Activated CD4-positive, CD25-positive, alpha-beta regulatory T cell treated with anti-CD3 and anti-CD28 coated beads, Interleukin-2, amount 50 U/mL, for 72 hours (primary cell): ENCODE results near the gene SMURF2.
"Not testable (repeated sequence)": the region's sequence is repeated elsewhere in the genome, so short reads cannot be mapped to it uniquely, and the experiment has no call there.

Experiments used
- DNase-seq: peaks from one replicate; pipeline ENCODE4 v3.0.0; 2021

SMURF2 gene

DNA sequence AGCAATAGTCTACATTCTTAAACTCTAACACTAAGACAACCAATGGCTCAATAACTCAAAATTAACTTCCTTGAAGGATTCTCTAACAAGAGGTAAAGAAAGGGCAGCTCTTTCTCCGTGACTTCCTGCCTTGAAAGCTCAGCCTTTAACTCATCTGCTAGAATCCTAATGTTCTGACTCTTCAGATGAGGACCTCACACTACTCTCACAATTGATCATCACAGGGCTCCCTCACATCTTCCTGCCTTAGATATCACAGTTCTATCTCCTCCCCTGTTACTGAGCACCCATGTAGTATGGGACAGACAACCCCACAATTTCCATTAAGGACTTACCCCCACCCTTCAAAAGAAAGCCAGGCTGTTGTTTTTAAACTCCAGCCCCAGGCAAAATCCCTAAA is 33.5 kb downstream of the SMURF2 start:
- no peak for DNase-seq

DNA sequence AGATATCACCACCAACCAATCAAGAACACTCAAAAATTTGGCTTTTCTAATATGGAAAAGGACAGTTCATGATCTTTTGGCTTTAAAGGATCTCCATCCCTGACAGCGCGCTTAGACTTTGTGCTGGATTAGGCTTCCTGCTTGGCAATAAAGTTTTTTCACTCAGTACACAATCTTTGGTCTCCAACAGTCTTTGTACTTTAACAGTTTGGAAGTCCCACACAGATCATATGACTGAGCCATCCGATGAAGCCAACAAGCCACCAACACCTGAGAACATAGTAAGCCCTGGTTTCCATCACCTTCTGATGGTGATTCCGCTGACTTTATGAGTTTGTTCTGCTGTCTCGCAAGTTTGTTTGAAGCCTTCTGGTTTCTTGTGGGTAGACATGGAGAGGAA is 34.3 kb downstream of the SMURF2 start:
- no peak for DNase-seq

DNA sequence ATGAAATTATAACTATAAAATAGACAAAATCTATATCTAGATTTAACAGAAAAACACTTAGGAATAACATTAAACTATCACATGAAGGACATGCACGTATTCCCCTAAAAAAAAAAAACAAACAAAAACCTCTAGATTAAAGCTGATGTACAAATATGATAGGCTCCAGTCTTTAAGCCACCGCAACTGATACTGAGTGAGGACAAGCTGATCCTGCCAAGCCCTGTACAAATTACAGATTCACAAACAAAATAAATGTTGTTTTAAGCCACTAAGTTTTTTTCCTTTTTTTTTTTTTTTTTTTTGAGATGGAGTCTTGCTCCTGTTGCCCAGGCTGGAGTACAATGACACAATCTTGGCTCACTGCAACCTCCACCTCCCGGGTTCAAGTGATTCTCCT is 35.3 kb downstream of the SMURF2 start:
- no peak for DNase-seq

DNA sequence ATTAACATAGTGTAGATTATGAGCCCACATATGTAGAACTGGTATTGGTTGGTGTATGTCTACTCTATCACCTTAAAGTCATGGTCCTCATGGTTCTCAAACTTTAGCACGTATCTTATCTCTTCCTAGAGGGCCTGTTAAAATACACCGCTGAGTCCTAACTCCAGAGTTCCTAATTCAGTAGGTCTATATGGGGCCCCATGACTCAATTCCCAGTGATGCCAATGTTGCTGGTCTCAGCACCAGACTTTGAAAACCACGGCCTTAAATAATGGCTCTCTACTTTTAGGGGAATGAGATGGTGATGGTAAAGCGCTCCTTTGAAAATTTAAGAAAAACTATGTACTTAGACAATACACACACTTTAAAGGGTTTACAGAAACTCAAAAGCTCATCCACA is 36.6 kb downstream of the SMURF2 start:
- no peak for DNase-seq

DNA sequence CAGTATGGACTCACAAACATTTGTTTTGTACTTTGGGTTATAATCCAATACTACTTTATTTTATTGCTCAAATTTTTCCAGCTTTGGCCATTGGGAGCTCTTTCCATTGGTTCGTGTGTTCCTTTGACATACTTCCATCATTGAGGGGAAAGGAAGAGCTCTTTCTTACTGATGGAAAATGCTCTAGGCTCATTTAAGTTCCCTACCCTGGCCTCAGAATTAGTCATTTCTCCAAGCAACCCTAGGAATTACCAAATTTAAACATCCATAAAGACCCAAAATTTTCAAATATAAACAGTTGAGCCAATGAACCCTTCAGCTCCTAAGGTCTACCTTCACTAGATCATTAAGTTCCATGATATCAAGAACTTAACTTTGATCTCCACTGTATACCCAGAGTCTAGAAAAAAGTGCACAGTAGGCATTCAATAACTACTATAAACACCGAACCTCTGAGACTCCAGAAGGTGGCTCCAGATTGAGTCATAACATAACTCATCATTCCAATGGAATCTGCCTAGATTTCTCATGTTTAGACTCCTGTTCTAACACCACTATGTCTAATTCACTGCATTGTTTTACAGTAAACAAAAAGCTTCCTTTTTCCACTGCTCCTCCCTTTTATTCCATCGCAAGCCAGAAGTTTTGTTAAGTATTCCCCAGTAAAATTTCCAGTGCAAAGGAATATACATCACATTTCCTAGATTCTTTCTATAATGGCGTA is 39.0 kb downstream of the SMURF2 start:
- DNase-seq: no peak

DNA sequence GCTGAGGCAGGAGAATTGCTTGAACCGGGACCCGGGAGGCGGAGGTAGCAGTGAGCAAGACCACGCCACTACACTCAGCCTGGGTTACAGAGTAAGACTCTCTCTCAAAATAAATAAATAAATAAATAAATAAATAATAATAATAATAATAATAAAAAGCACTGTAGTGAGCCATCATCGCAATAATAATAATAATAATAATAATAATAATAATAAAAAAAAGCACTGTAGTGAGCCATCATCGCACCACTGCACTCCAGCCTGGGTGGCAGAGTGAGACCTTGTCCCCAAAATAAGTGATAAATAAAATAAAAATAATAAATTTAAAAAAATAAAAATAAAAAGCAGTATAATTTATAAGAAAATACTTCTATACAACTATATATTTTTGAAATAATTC is 40.3 kb downstream of the SMURF2 start:
- no peak for DNase-seq

DNA sequence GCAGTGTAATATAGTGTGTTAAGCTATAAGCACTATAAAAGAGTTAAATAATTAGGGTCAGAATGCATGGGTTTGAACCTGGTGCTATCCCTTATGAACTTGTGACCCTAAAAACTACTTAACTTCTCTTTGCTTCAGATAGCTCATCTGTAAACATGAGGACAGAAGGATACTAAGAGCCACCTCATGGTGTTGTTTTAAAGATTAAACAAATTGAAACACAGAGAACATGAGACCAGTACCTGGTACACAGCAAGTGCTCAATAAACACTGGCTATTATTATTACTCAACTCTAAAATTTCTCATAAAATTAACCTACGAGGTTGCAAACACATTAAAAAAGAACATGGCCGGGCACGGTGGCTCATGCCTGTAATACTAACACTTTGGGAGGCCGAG is 43.3 kb downstream of the SMURF2 start:
- DNase-seq: no peak

DNA sequence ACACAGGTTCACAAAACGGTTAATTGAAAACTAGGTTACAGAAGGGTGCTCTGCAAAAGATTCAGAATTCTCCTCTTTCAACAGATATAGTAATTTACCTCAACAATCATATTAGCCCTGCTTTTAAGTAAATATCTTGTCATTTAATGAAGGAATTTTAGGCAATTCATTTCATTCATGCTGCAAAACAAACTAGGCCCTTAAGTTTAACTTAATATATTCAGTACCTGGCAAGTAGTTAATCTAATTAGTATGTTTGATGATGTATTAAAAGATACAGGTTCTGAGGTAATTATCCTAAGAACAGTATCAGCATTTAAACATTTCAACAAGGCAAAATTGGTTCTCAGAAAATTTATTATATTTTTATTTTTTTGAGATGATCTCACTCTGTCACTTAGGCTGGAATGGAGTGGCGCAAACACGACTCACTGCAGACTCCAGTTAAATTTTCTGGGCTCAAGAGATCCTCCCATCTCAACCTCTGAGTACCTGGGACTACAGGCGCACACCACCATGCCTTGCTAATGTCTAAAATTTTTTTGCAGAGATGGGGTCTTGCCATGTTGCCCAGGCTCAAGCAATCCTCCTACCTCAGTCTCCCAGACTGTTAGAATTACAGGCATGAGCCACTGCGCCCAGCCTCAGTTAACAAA is 44.9 kb downstream of the SMURF2 start:
- no peak for DNase-seq

DNA sequence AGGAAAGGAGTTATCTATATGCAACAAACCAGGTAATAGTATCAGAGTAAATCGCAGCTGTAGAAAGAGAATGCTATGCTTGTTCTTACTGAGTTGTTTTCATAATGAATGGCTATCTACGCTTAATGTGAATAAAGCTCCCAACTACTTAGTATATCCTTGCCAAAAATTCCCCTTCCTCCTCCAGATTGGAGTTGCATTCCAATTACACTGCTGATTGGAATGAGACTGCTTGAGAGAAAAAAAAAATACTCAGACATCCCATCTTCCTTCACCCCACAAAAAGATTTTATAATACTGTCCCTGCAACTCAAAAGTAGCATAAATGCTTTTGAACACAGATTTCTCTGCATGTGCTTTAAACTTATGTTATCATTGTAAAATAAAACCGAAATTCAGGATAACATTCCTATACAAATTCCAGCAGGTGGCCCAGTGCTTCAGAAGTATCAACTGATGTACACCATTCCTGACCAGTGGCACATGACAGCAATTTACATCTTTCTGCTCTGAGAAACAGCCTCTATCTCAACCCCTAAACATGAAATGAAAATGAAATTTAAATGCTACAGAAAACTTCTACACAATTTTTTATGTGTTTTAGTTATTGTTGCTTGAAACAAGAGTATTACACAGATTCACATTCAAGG is 47.0 kb downstream of the SMURF2 start:
- DNase-seq: no peak

DNA sequence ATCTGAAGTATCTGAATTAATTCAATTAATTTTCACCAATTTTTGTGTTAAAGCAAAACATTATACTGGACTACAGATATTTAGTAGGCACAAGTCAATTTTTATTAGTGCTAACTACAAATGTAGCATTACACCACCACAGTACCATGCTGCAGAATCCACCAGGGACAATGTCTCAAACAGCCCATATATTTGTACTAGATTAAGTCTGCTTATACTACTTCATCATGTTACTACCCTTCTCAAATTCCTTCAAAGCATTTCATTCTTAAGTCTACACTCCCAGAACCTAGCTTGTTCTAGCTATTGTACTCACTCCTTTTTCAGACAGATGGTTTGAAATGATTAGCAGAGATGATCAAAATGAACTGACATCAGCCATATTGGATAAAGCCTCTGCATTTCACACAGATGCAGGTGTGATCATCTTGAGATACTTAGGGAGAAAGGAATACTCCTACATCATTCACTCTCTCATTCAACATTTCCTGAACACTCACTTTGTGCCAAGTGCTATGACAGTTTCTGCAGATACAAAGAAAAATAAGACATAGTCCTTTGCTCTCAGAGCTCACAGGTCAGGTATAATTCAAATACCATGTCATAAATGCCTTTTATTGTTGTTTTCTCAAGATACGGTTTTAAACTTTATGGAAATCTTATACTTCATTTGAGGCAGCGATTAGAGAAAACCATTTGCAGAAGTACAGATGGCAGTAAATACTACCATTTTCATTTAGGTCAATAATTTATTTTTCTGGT is 47.7 kb downstream of the SMURF2 start:
- DNase-seq: no peak

DNA sequence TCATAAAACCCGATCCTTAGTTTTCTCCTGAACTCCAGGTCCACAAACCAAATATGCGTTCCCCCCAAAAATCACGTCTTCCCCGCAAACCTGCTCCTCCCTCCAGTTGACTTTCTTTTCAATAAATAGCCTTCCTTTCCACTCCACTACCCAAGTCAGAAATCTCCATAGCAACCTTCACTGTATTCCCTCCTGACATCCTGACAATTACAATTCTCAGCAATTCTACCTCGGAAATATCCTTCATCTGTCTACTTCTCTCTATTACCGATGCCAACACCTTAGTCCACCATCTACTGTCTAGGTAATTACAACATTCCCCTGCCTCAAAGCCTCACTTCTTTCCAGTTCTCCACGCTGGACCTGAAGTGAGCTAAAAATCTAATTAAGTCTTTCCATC is 50.7 kb downstream of the SMURF2 start:
- DNase-seq: no peak

DNA sequence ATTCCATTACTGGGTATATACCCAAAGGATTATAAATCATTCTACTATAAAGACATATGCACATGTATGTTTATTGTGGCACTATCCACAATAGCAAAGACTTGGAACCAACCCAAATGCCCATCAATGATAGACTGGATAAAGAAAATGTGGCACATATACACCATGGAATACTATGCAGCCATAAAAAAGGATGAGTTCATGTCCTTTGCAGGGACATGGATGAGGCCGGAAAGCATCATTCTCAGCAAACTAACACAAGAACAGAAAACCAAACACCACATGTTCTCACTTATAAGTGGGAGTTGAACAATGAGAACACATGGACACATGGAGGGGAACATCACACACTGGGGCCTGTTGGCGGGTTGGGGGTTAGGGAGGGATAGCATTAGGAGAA is 51.9 kb downstream of the SMURF2 start:
- DNase-seq: not testable (repeated sequence)

DNA sequence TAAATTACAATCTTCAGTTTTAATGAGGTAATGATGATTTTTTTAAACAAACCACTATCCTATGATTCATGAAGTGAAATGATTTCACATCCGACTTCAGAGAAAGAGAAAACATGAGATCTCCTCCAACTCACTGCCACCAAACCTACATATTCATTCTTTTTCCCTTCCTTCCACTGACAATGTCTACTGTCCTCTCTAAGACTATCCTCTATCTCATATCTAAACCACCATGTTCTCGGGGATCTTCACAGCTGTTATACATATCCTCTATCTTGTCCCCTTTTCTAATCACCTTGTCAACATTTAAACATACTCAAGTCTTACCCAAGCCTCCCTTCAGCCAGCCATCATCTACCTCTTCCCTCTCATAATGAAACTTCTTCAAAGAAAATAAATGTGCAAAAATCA is 53.5 kb downstream of the SMURF2 start:
- DNase-seq: no peak

DNA sequence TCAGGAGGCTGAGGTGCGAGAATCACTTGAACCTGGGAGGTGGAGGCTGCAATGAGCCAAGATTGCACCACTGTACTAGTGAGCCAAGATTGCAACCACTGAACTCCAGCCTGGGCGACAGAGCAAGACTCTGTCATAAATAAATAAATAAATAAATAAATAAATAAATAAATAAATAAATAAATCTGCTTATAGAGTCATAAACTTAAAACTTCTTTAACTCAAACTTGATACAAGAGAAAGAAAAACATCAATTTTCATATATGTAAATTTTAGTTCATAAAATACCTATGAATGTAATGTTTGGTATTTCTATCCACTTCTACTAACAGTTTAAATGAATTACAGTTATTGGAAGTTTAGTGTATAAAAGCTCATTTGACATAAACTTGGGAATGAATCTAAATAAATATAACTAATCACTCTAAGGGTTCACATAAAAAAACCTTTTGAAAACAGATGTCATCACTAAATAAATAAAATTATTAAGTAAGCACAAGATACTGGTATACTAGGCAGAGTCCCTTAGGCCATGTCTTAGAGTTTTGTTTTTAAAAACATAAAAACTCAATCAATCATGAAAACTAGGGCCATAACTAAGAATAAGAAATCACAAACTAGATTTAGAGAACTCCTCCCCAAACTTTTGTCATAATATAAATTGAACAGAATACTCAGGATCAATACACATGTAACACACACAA is 54.1 kb downstream of the SMURF2 start:
- DNase-seq: no peak

DNA sequence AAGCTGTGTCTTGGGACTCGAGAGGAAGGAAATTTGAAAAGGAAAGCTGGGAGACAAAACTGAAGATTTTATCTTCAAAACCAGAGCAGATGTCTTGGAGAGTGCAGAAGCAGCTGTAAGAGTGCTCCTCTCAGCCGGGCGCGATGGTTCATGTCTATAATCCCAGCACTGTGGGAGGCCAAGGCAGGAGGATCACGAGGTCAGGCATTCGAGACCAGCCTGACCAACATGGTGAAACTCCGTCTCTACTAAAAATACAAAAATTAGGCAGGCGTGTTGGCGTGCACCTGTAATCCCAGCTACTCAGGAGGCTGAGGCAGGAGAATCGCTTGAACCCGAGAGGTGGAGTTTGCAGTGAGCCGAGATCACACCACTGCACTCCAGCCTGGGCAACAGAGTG is 57.6 kb downstream of the SMURF2 start:
- DNase-seq: not testable (repeated sequence)

DNA sequence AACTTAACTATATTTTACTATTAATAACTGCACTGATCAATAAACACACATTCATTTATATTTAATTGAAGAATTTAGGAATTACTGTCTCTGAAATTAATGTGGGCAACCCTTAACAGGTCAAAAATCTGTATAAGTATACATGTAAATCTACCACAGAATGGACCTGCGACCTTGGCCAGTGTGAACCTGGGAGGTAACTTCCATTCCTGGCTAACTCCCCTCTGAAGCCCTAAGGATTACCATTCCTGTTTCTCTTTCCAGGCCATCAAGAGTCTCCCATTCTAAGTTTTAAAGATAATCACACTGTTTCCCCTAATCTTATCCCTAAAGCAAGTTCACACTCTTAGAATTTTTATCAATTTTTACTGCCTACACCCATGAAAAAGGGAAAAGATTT is 58.1 kb downstream of the SMURF2 start:
- DNase-seq: no peak

DNA sequence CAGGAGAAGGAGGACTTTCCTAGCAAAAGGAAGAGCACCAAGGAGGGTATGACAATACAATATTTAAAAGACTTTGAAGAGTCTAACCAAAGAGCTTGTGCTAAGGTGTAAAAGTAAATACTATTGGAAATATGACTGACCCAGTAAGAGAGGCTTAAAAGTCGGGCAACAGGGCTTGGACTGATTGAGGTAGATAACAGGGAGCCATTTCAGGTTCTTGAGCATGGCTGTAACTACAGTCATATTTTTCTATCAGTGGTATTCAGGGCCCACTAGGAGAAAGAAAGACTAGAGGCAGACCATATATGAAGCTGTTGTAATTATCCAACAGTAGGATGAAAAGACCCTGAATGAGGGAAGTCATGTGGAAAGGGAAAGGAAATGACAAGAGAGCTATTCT is 62.3 kb downstream of the SMURF2 start:
- DNase-seq: no peak

DNA sequence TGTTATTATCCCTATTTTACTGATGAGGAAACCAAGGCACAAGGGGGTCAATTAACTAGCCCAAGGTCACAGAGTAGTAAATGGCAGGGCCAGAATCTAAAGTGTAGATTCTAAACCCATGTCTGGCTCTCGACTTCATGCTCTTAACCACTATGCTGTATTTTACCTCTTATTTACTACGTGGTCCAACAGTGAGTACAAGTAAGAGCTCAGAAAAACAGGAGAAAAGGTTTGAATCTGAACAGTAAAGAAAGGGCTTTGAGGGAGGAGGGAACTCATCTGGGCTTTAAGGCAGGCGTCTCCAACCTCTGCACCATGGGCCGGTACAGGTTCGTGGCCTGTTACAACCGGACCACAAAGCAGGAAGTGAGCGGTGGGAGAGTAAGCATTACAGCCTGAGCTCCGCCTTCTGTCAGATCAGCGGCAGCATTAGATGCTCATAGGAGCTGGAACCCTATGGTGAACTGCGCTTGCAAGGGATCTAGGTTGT is 62.9 kb downstream of the SMURF2 start:
- peak; percentile 35 for DNase-seq

DNA sequence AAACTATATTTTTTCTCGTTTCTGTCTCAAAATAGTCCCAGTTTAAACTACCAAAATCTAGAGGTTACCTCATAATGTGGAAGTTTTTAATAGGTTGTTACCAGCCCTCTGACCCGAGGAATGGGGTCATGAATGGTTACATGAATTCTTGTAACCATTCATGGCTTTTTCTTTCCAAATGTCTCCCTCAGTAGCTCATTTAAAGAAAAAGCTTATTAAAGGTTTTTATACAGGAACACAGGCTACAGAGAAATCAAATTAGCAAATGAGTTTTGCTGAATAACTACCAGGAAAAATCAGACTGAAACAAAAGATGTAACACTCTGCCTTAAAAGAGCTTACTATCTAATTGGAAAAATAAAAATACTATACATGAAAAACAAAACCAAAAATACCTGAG is 63.4 kb downstream of the SMURF2 start:
- no peak for DNase-seq

DNA sequence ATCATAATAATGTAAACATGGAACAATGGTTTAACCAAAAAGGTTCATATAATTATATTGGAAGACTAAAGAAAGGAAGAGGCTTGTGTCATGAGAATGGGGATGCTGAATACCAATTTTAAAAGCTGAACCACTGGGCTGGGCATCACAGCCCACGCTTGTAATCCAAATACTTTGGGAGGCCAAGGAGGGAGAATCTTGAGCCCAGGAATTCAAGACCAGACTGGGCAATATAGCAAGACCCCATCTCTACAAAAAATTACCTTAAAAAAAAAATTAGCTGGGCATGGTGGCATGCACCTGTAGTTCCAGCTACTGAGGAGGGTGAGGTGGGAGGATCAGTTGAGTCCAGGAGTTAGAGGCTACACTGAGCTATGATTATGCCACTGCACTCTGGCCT is 65.1 kb downstream of the SMURF2 start:
- no peak for DNase-seq

DNA sequence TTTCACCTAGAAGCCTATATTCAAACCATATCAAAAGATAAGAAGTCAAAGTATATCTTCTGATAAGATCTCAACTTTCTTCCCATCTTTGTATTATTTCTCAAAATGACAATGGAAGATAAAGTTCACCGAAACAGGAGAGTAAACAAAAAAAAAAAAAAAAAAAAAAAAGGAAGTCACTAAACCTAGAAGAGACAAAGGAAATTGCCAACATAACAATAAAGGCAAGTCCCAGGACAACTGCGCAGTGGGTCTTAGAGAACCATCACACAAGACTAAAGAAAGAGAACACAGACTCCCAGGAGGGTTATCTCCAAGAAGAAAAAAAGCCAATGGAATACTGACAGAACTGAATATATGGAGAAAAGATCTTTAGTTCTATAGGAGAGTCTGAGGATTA is 65.7 kb downstream of the SMURF2 start:
- DNase-seq: no peak

DNA sequence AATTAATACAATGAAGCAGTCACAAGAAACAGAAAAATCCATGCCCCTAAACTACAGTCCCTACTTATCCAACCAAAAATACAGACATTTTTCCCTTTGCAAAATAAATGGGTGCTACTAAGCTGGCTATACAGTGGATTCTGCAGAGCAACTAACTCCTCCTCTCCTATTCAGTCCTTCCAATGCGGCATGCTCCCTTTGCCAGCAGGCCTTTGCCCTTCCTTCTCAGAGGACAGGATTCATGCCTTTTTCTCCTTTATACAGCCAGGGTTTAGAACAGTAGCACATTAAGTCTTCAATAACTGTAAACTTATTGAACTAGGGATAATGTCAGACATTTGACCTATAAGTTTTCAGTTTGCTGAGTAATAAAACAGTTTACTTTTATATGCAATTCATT is 70.2 kb downstream of the SMURF2 start:
- DNase-seq: no peak

DNA sequence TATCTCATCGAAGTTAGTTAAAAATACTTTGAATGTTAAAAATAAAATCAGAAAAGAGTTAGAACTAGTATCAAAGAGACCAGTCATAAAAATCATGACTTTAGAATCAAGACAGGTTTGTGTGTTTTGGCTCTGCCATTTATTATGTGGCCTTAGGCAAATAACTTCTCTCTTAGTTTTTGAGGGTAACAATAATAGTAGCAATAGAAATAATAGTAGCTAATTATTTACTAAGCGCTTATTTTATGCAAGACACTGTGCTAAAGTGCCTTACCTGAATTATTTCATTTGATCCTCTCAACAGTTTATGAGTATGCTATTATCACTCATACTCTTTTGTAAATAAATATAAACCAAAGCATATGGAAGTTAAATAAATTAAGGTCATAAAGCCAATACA is 77.0 kb downstream of the SMURF2 start:
- DNase-seq: no peak
